MM.1S (cell line): ENCODE data around the gene EIF5B.

Experiments used
- DNase-seq: peaks from one replicate; pipeline ENCODE4 v3.0.0-alpha.2; 2015
- H2AFZ ChIP-seq: fragments of 300-600 bp; sonication (generic); 2 replicates; pipeline ENCODE4 v1.6.0; 2016; ENCODE audit warnings: antibody characterized with exemption, low read length
- H3F3A ChIP-seq: fragments of 300-600 bp; sonication (generic); 2 replicates; pipeline ENCODE4 v1.6.1; 2016; ENCODE audit warnings: mild to moderate bottlenecking, antibody characterized with exemption, low read length, moderate library complexity, mixed read lengths; ENCODE audit not compliant: insufficient read depth
- H3K27ac ChIP-seq: fragments of 300-600 bp; sonication (generic); 2 replicates; pipeline ENCODE4 v1.5.1; 2016; ENCODE audit warnings: mild to moderate bottlenecking, low read length
- H3K27me3 ChIP-seq: fragments of 300-600 bp; sonication (generic); replicated peaks from 2 replicates; pipeline ENCODE4 v1.6.0; 2016; ENCODE audit warnings: low read length; ENCODE audit not compliant: insufficient read depth
- H3K36me3 ChIP-seq: fragments of 300-600 bp; sonication (generic); replicated peaks from 2 replicates; pipeline ENCODE4 v1.6.1; 2016; ENCODE audit warnings: mild to moderate bottlenecking, low read length, mixed read lengths; ENCODE audit not compliant: insufficient read depth
- H3K4me1 ChIP-seq: fragments of 300-600 bp; sonication (generic); 2 replicates; pipeline ENCODE4 v1.6.1; 2016; ENCODE audit warnings: low read length, mixed read lengths
- H3K4me2 ChIP-seq: fragments of 300-600 bp; sonication (generic); 2 replicates; pipeline ENCODE4 v1.6.0; 2016; ENCODE audit warnings: low read depth, low read length
- H3K4me3 ChIP-seq: fragments of 300-600 bp; sonication (generic); 2 replicates; pipeline ENCODE4 v1.5.1; 2016; ENCODE audit warnings: low read length, mixed read lengths
- H3K79me2 ChIP-seq: fragments of 300-600 bp; sonication (generic); 2 replicates; pipeline ENCODE4 v1.6.1; 2016; ENCODE audit warnings: mixed run types, low read length, mixed read lengths
- H3K9ac ChIP-seq: fragments of 300-600 bp; sonication (generic); 2 replicates; pipeline ENCODE4 v1.6.1; 2016; ENCODE audit warnings: low read length, mixed read lengths
- H3K9me2 ChIP-seq: fragments of 300-600 bp; sonication (generic); replicated peaks from 2 replicates; pipeline ENCODE4 v1.6.1; 2016; ENCODE audit warnings: mild to moderate bottlenecking, low read length, mixed read lengths; ENCODE audit not compliant: insufficient read depth
- H3K9me3 ChIP-seq: fragments of 300-600 bp; sonication (generic); replicated peaks from 2 replicates; pipeline ENCODE4 v1.6.1; 2016; ENCODE audit warnings: mild to moderate bottlenecking, low read length, mixed read lengths; ENCODE audit not compliant: insufficient read depth
- H4K20me1 ChIP-seq: fragments of 300-600 bp; sonication (generic); 2 replicates; pipeline ENCODE4 v1.6.1; 2016; ENCODE audit warnings: mild to moderate bottlenecking, low read length, moderate library complexity, mixed read lengths; ENCODE audit not compliant: insufficient read depth
- EZH2 ChIP-seq: fragments of 300-600 bp; sonication (generic); optimal IDR thresholded peaks from 2 replicates; pipeline ENCODE3; 2017; ENCODE audit warnings: low read depth, mild to moderate bottlenecking, antibody characterized with exemption, low read length, mixed read lengths
- EZH2phosphoT487 ChIP-seq: fragments of 300-600 bp; sonication (generic); IDR thresholded peaks from 2 replicates; pipeline ENCODE4 v1.6.1; 2018; ENCODE audit warnings: antibody characterized with exemption, low read length
- TF ChIP-seq, protein P1 (sequence below): fragments of 300-600 bp; sonication (generic); IDR thresholded peaks from 2 replicates; pipeline ENCODE4 v1.5.1; 2016; ENCODE audit warnings: antibody characterized with exemption, low read length, mixed read lengths

EIF5B gene

DNA sequence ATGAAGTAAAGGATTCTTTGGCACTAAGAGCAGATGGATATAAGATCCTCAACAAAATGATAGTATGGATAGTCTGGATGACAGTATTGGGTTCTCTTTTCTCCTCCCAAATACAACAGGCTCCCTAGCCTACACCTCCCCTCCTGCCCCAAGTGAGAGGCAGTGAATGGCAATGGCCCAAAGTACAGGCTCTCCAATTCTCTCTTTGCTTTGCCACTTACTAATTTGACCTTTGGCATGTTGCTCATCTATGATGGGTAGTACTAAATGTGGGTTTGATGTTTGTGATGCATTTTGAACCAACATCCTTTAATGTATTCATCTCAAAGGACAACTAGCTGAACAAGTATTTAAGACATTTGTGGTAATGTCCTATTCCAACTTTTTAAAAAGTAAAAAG is 65.9 kb downstream of the EIF5B start:
- H3K4me1 ChIP-seq: no peaks in the 10 kb centered on the region
- H3K9me3 ChIP-seq: no peaks in the 10 kb centered on the region
- no peak overlapping the region for H3K9ac ChIP-seq
- no peak for DNase-seq
- no peaks in the 10 kb centered on the region for H3F3A ChIP-seq
- no peaks in the 10 kb centered on the region for H4K20me1 ChIP-seq
- TF ChIP-seq EZH2phosphoT487: no peak
- TF ChIP-seq, protein P1, sequence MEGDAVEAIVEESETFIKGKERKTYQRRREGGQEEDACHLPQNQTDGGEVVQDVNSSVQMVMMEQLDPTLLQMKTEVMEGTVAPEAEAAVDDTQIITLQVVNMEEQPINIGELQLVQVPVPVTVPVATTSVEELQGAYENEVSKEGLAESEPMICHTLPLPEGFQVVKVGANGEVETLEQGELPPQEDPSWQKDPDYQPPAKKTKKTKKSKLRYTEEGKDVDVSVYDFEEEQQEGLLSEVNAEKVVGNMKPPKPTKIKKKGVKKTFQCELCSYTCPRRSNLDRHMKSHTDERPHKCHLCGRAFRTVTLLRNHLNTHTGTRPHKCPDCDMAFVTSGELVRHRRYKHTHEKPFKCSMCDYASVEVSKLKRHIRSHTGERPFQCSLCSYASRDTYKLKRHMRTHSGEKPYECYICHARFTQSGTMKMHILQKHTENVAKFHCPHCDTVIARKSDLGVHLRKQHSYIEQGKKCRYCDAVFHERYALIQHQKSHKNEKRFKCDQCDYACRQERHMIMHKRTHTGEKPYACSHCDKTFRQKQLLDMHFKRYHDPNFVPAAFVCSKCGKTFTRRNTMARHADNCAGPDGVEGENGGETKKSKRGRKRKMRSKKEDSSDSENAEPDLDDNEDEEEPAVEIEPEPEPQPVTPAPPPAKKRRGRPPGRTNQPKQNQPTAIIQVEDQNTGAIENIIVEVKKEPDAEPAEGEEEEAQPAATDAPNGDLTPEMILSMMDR: no peak
- no peak for TF ChIP-seq EZH2
- no peak overlapping the region for H2AFZ ChIP-seq
- H3K4me2 ChIP-seq: no peak overlapping the region
- no peaks in the 10 kb centered on the region for H3K79me2 ChIP-seq
- no peaks in the 10 kb centered on the region for H3K9me2 ChIP-seq
- H3K4me3 ChIP-seq: no peak overlapping the region
- peaks cover 13% of the 10 kb centered on the region; the same call in 1 of the 2 replicates for H3K36me3 ChIP-seq
- no peaks in the 10 kb centered on the region for H3K27me3 ChIP-seq
- no peak overlapping the region for H3K27ac ChIP-seq

DNA sequence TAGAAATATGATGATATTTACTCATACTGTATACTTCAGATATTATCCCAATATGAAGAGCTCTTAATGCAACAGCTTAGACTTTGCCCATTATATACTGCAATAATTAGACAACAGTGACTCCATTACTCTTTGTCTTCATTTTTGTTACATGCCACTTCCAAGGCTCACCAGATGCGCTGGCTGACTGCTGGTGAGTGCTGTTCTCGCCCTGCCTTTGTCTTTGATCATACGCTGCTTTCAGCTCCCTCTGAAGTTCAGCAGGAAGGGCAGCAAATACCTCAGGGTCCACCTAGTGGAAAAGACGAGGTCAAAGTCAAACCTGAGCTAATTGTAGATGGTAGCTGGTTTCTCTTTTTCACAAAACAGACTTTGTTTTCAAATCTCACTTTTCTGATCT is 66.3 kb downstream of the EIF5B start:
- H3F3A ChIP-seq: no peaks in the 10 kb centered on the region

GRCh38 chr2:99404039-99404796 is 67.0 kb downstream of the EIF5B start:
- TF ChIP-seq, protein P1: no peak
- no peak for TF ChIP-seq EZH2phosphoT487
- TF ChIP-seq EZH2: no peak
- Histone ChIP-seq H3K79me2 (no peaks in the 10 kb centered on the region), H3K36me3 (peaks cover 13% of the 10 kb centered on the region; the same call in 1 of the 2 replicates), H3K9me2 (no peaks in the 10 kb centered on the region), H3K4me2 (no peak overlapping the region), H3K4me1 (no peaks in the 10 kb centered on the region), H2AFZ (no peak overlapping the region), H3K9me3 (no peaks in the 10 kb centered on the region), H4K20me1 (no peaks in the 10 kb centered on the region), H3K27me3 (no peaks in the 10 kb centered on the region), H3K27ac (no peak overlapping the region), H3K4me3 (no peak overlapping the region), H3K9ac (no peak overlapping the region), H3F3A (no peaks in the 10 kb centered on the region)
- DNase-seq: no peak

More for the DNA sequence above, 66.3 kb downstream of the EIF5B start:
- Histone ChIP-seq H3K36me3 (peaks cover 13% of the 10 kb centered on the region; the same call in 1 of the 2 replicates), H3K4me1 (no peaks in the 10 kb centered on the region), H3K9ac (no peak overlapping the region), H3K9me3 (no peaks in the 10 kb centered on the region), H3K79me2 (no peaks in the 10 kb centered on the region), H2AFZ (no peak overlapping the region), H3K9me2 (no peaks in the 10 kb centered on the region), H4K20me1 (no peaks in the 10 kb centered on the region), H3K4me2 (no peak overlapping the region), H3K27me3 (no peaks in the 10 kb centered on the region), H3K4me3 (no peak overlapping the region), H3K27ac (no peak overlapping the region)
- TF ChIP-seq, protein P1: no peak
- TF ChIP-seq EZH2phosphoT487 (no peak), EZH2 (no peak)
- no peak for DNase-seq
